Naive B cell (primary cell): ENCODE data around the gene RYR3. TPM values are rescaled to one million over a fixed set of nuclear protein-coding genes. Genes with fewer than 3 reads are reported as not detected.

Experiments
- ATAC-seq, 2 donors: fragments of 150-1000 bp; cut with Tn5 transposase; 2 replicates each; pipeline ENCODE4 v1.10.0; 2021; ENCODE audit warnings: low read depth in 2 of 2, mild to moderate bottlenecking in 2 of 2, moderate library complexity in 2 of 2
- DNase-seq: peaks from one replicate; pipeline ENCODE4 v3.0.0; 2022
- H3K27ac Mint-ChIP-seq, 6 donors: one replicate each; pipeline ENCODE4 v1.8.0; 2020 to 2022; ENCODE audit warnings: mild to moderate bottlenecking in 6 of 6, mixed read lengths in 6 of 6, moderate library complexity in 5 of 6, inconsistent platforms in 2 of 6
- H3K27me3 Mint-ChIP-seq, 3 donors: one replicate each; pipeline ENCODE4 v1.8.0; 2021 to 2022; ENCODE audit warnings: mixed read lengths in 3 of 3, mild to moderate bottlenecking in 1 of 3
- H3K36me3 Mint-ChIP-seq, 2 donors: one replicate each; pipeline ENCODE4 v1.8.0; 2020 to 2022; ENCODE audit warnings: mixed read lengths in 2 of 2, inconsistent platforms in 1 of 2, mild to moderate bottlenecking in 1 of 2
- H3K4me1 Mint-ChIP-seq, 3 donors: one replicate each; pipeline ENCODE4 v1.8.0; 2020 to 2022; ENCODE audit warnings: mixed read lengths in 3 of 3, inconsistent platforms in 1 of 3, mild to moderate bottlenecking in 1 of 3, moderate library complexity in 1 of 3
- H3K4me3 Mint-ChIP-seq, 8 donors: one replicate each; pipeline ENCODE4 v1.8.0; 2020 to 2022; ENCODE audit warnings: mild to moderate bottlenecking in 8 of 8, mixed read lengths in 8 of 8, moderate library complexity in 8 of 8, inconsistent platforms in 2 of 8
- H3K9me3 Mint-ChIP-seq, 7 donors: one replicate each; pipeline ENCODE4 v1.8.0; 2020 to 2022; ENCODE audit warnings: mixed read lengths in 7 of 7, mild to moderate bottlenecking in 5 of 7, inconsistent platforms in 2 of 7, moderate library complexity in 1 of 7
- polyA plus RNA-seq, 6 donors: library from polyadenylated mRNA; unstranded; fragments of 300-500 nt; fragmentation: Illumina TruSeq; gene quantifications; one replicate each; pipeline ENCODE4 v1.2.3, GENCODE V29; 2021; ENCODE audit warnings: low read depth in 6 of 6

RYR3 gene
- polyA plus RNA-seq, 6 donors from 2014 or later: 0.14 to 0.86 (median 0.23) TPM

DNA sequence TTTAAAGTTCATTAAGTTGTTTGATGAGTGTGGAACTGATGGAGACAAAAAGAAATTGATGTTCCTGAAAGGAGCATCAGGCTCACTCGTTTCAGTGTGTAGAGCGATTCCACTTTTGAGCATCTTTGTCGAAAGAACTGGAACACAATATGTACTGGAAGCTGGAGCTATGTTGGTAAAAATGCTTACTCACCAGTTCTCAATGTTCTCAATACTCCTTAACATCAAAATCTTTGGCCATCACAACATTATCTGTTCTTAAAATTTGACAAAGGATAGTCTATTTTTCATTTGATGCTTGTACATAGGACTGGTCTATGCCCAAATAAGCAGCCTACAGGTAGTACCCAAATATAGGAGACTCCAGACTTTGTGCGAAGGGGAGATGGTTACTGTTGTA lies 18.7 kb downstream of the RYR3 start:
- ATAC-seq (no peak), DNase-seq (no peak)
- Mint-ChIP-seq H3K36me3 (no peaks in the 10 kb centered on the region), H3K27ac (no peak overlapping the region), H3K4me1 (no peaks in the 10 kb centered on the region), H3K9me3 (peaks cover 0 to 5% (median 0%) of the 10 kb centered on the region in 7 donors), H3K4me3 (no peak overlapping the region), H3K27me3 (peaks cover 32 to 47% (median 33%) of the 10 kb centered on the region in 3 donors)

GRCh38 chr15:33330931-33331330 lies 20.2 kb downstream of the RYR3 start:
- peaks cover 0 to 5% (median 0%) of the 10 kb centered on the region in 7 donors for H3K9me3 Mint-ChIP-seq
- ATAC-seq: no peak
- H3K36me3 Mint-ChIP-seq: no peaks in the 10 kb centered on the region
- H3K4me3 Mint-ChIP-seq: no peak overlapping the region
- no peak for DNase-seq
- H3K27me3 Mint-ChIP-seq: peaks cover 33 to 44% (median 34%) of the 10 kb centered on the region in 3 donors
- H3K27ac Mint-ChIP-seq: no peak overlapping the region
- no peaks in the 10 kb centered on the region for H3K4me1 Mint-ChIP-seq

GRCh38 chr15:33341953-33342352 lies 31.2 kb downstream of the RYR3 start:
- Mint-ChIP-seq H3K4me3 (no peak overlapping the region), H3K9me3 (peaks cover 0 to 8% (median 3%) of the 10 kb centered on the region in 7 donors), H3K4me1 (no peaks in the 10 kb centered on the region), H3K36me3 (no peaks in the 10 kb centered on the region), H3K27ac (no peak overlapping the region), H3K27me3 (peaks cover 0 to 4% (median 4%) of the 10 kb centered on the region in 3 donors)
- ATAC-seq: no peak
- DNase-seq: no peak

GRCh38 chr15:33343275-33343674 lies 32.5 kb downstream of the RYR3 start:
- no peak for ATAC-seq
- DNase-seq: no peak
- peaks cover 0 to 8% (median 3%) of the 10 kb centered on the region in 7 donors for H3K9me3 Mint-ChIP-seq
- H3K27me3 Mint-ChIP-seq: peaks cover 0 to 4% (median 4%) of the 10 kb centered on the region in 3 donors
- H3K4me1 Mint-ChIP-seq: no peaks in the 10 kb centered on the region
- no peak overlapping the region for H3K27ac Mint-ChIP-seq
- no peak overlapping the region for H3K4me3 Mint-ChIP-seq
- H3K36me3 Mint-ChIP-seq: no peaks in the 10 kb centered on the region

GRCh38 chr15:33344111-33344510 lies 33.3 kb downstream of the RYR3 start:
- H3K27ac Mint-ChIP-seq: no peak overlapping the region
- no peaks in the 10 kb centered on the region for H3K36me3 Mint-ChIP-seq
- ATAC-seq (no peak), DNase-seq (no peak)
- no peaks in the 10 kb centered on the region for H3K4me1 Mint-ChIP-seq
- H3K4me3 Mint-ChIP-seq: no peak overlapping the region
- peaks cover 0 to 4% (median 4%) of the 10 kb centered on the region in 3 donors for H3K27me3 Mint-ChIP-seq
- peaks cover 0 to 4% (median 2%) of the 10 kb centered on the region in 7 donors for H3K9me3 Mint-ChIP-seq

GRCh38 chr15:33344530-33344929 lies 33.8 kb downstream of the RYR3 start:
- peaks cover 0 to 4% (median 0%) of the 10 kb centered on the region in 3 donors for H3K27me3 Mint-ChIP-seq
- DNase-seq: no peak

GRCh38 chr15:33354411-33354810 lies 43.6 kb downstream of the RYR3 start:
- Mint-ChIP-seq H3K4me3 (no peak overlapping the region), H3K27ac (no peak overlapping the region), H3K4me1 (no peaks in the 10 kb centered on the region), H3K27me3 (peaks cover 0 to 5% (median 0%) of the 10 kb centered on the region in 3 donors), H3K36me3 (no peaks in the 10 kb centered on the region), H3K9me3 (peaks cover 0 to 4% (median 0%) of the 10 kb centered on the region in 7 donors)
- DNase-seq: no peak
- no peak for ATAC-seq

More at GRCh38 chr15:33344530-33344929, 33.8 kb downstream of the RYR3 start:
- Mint-ChIP-seq H3K27ac (no peak overlapping the region), H3K36me3 (no peaks in the 10 kb centered on the region), H3K4me1 (no peaks in the 10 kb centered on the region), H3K9me3 (peaks cover 0 to 3% (median 0%) of the 10 kb centered on the region in 7 donors), H3K4me3 (no peak overlapping the region)
- no peak for ATAC-seq

GRCh38 chr15:33357845-33358244 lies 47.1 kb downstream of the RYR3 start:
- Mint-ChIP-seq H3K4me3 (no peak overlapping the region), H3K27ac (no peak overlapping the region), H3K4me1 (no peaks in the 10 kb centered on the region), H3K9me3 (peaks cover 0 to 4% (median 0%) of the 10 kb centered on the region in 7 donors), H3K27me3 (peaks cover 0 to 3% (median 0%) of the 10 kb centered on the region in 3 donors), H3K36me3 (no peaks in the 10 kb centered on the region)
- DNase-seq (no peak), ATAC-seq (no peak)

- H3K27me3 Mint-ChIP-seq: no peaks in the 10 kb centered on the region
- ATAC-seq (no peak), DNase-seq (no peak)
- H3K9me3 Mint-ChIP-seq: peaks cover 0 to 4% (median 0%) of the 10 kb centered on the region in 7 donors
- H3K4me1 Mint-ChIP-seq: no peaks in the 10 kb centered on the region
- H3K36me3 Mint-ChIP-seq: no peaks in the 10 kb centered on the region
- H3K27ac Mint-ChIP-seq: no peak overlapping the region
- H3K4me3 Mint-ChIP-seq: no peak overlapping the region
These were observed 47.5 kb downstream of the RYR3 start for GRCh38 chr15:33358306-33358705.

- Mint-ChIP-seq H3K27me3 (peaks cover 0 to 11% (median 6%) of the 10 kb centered on the region in 3 donors), H3K4me1 (no peaks in the 10 kb centered on the region), H3K36me3 (no peaks in the 10 kb centered on the region), H3K9me3 (peaks cover 0 to 4% (median 0%) of the 10 kb centered on the region in 7 donors), H3K27ac (no peak overlapping the region), H3K4me3 (no peak overlapping the region)
- ATAC-seq (no peak), DNase-seq (no peak)
These were observed 50.1 kb downstream of the RYR3 start for GRCh38 chr15:33360886-33361285.

DNA sequence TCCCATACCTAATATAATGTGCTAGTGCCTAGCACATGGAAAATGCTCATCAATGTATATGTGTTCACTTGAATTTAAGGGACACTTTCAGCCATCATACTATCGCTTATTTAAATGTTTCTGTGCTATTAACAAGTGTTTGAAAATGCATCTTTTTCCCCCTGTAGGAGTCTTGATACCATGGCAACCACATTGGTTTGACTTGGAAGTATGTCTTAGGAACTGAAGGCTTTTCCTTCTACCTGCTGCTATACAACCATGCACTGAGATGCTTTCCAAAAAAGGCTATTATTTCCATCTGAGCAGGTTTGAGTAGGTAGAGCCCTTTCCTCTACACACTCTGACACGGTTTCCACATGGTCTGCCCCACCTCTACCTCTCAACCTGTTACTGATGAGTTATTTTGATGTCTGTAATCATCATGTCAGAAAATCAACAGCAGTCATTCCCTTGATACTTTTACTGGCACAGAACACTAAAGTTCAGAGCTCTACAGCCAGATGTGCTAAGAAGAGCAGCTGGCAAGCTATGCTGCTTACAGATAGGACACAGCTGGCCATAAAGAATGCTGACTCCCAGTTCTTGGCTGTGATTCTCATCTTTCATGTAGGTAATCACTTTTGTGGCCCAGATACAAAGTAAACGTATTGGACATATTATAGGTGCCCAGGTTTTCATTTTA lies 59.3 kb downstream of the RYR3 start:
- peaks cover 0 to 5% (median 0%) of the 10 kb centered on the region in 7 donors for H3K9me3 Mint-ChIP-seq
- H3K27ac Mint-ChIP-seq: no peak overlapping the region
- no peak overlapping the region for H3K4me3 Mint-ChIP-seq
- ATAC-seq (no peak), DNase-seq (no peak)
- no peaks in the 10 kb centered on the region for H3K36me3 Mint-ChIP-seq
- H3K27me3 Mint-ChIP-seq: peaks cover 8 to 14% (median 13%) of the 10 kb centered on the region in 3 donors
- no peaks in the 10 kb centered on the region for H3K4me1 Mint-ChIP-seq

DNA sequence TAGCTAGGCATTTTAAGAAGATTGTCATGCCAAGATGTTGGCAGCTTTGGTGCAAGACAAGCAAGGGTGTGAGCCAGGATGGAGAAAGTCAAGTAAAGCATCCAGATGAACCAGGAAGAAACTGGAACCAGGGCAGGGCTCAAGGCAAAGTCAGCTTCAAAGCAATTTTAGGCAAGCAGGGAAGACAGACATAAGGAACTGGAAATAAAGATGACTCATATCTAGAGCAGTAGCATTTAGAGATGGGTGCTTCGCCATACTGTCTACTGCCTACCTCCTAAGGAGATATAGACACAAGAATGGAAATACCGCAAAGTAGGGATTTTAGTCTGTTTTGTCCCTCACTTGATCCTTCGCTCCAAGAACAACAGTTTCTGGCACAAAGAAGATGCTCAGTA lies 59.9 kb downstream of the RYR3 start:
- peaks cover 7 to 19% (median 17%) of the 10 kb centered on the region in 3 donors for H3K27me3 Mint-ChIP-seq
- ATAC-seq: no peak

GRCh38 chr15:33371159-33371558 lies 60.4 kb downstream of the RYR3 start:
- ATAC-seq (no peak), DNase-seq (no peak)
- H3K27me3 Mint-ChIP-seq: peaks cover 7 to 21% (median 17%) of the 10 kb centered on the region in 3 donors
- H3K4me1 Mint-ChIP-seq: no peaks in the 10 kb centered on the region
- peaks cover 0 to 5% (median 0%) of the 10 kb centered on the region in 7 donors for H3K9me3 Mint-ChIP-seq
- H3K27ac Mint-ChIP-seq: no peak overlapping the region
- H3K4me3 Mint-ChIP-seq: no peak overlapping the region
- no peaks in the 10 kb centered on the region for H3K36me3 Mint-ChIP-seq

More for the DNA sequence above, 59.9 kb downstream of the RYR3 start:
- no peak overlapping the region for H3K27ac Mint-ChIP-seq
- no peaks in the 10 kb centered on the region for H3K4me1 Mint-ChIP-seq
- H3K36me3 Mint-ChIP-seq: no peaks in the 10 kb centered on the region
- no peak overlapping the region for H3K4me3 Mint-ChIP-seq
- no peak for DNase-seq
- peaks cover 0 to 5% (median 0%) of the 10 kb centered on the region in 7 donors for H3K9me3 Mint-ChIP-seq

- Mint-ChIP-seq H3K27ac (no peak overlapping the region), H3K4me3 (no peak overlapping the region), H3K9me3 (peaks cover 0 to 6% (median 0%) of the 10 kb centered on the region in 7 donors), H3K36me3 (no peaks in the 10 kb centered on the region), H3K4me1 (no peaks in the 10 kb centered on the region), H3K27me3 (peaks cover 7 to 33% (median 17%) of the 10 kb centered on the region in 3 donors)
- ATAC-seq: no peak
- DNase-seq: no peak
These were observed 63.6 kb downstream of the RYR3 start for GRCh38 chr15:33374226-33374914.
